D341Med (cell line): Measurements from ENCODE around the gene ZNF90.
"Not testable (repeated sequence)": the region's sequence is repeated elsewhere in the genome, so short reads cannot be mapped to it uniquely, and the experiment has no call there.

Source experiments
- DNase-seq: peaks from one replicate; pipeline ENCODE4 v3.0.0; 2012; ENCODE audit warnings: low spot score

The ZNF90 gene

DNA sequence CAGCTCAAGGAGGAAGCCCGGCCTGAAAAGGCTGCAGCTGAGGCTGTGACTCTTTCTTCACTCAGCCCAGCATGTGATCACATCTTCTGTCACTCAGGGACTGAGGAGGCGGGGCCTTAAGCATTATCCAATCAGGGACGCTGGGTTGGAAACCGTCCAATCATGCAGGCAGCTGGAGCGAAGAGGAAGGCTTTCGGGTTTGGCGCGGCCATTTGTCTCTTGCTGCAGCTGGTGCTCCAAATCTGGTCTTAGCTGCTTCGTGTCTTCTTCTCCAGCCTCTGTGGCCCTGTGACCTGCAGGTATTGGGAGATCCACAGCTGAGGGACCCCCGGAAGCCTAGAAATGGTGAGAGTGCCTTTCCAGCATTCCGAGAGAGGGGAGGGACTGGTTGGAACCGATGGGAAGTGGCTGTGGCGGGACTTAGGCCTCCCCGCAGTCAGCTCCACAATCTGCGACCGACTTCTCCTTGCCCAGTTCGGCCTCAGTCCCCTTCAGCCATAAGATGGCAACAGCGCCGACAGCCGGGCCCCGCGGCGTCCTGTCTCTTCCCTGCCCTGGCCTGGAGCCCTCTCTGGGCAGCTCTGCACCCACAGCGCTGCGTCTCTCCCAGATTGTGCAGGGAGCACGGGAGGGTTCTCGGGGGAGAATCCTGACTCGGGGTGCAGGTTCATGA, at the start of gene ZNF90:
TSS of gene ZNF90 (plus strand) at position 210 of the 673 bp plus-strand sequence. CDS start at position 343, 133 bp downstream.
- DNase-seq: peak; percentile 77

DNA sequence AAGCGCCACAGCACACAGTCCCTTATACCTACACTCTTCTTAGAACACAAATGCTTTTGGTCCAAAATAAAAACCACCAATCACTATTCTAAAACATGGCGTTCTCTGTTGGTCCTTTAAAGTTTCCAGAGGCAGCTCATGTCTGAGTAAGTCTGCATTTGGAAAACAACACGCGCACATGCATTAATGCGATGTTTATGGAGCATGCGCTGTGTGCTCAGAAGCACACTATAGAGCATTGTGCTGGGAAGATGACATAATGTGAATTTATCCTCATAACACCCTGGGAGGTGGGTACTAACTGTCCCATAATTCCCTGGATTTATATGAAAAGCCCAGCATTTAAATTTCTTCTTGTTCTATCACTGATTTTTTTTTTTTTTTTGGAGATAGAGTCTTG, 49.2 kb upstream of the ZNF90 start:
- no peak for DNase-seq

DNA sequence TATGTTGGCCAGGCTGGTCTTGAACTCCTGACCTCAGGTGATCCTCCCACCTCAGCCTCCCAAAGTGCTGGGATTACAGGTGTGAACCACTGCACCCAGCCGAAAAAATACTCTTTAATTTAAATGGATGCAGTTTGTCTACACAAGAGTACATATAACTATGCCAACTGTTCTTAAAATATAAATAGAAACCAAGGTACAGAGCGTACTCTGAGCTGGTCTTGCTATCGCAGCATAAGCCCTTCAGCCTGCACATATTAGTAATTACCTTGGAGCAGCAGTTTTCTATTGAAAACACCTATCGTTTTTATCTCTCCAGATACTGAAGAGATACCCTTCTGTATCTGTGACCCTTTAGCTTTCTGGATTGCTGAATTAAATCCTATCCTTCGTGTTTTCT, 41.9 kb upstream of the ZNF90 start:
- no peak for DNase-seq

DNA sequence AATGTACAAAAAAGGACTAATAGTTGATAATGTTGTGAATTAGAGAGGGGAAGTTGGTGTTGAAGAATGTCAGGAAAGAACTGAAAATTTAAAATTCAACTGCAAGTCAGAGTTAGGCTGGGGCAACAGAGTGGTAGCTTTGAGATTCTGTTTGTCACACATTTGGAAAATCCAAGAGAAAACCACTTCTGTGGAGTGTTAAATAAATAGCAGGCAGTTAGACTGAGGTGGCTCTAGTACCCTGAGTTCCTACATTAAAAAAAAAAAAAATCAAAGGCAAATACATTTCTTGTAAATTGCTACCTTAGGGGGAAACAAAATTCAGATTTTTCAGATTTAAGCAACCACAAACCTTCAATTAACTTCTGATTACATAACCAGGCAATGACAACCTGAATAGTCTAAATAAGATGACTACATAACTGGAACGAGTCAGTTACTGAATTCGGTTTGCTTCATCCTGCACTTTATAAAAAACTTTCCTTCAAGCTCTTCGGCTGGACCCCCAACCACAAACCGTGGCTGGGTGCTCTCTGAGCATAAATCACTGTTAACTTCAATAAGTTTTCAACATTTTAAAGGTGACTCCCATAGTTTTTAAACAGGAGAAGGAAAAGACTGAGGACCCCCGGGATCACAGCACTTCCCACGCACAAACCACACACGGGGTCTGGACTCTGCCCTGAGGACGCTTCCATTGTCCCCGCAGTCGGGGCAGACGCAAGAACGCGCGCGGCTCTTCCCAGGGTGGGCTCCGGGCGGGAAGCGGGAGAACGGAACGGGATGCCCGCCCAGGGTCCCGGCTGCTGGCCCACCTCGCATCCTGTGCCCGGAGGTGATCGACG, 39.2 kb upstream of the ZNF90 start:
- no peak for DNase-seq

DNA sequence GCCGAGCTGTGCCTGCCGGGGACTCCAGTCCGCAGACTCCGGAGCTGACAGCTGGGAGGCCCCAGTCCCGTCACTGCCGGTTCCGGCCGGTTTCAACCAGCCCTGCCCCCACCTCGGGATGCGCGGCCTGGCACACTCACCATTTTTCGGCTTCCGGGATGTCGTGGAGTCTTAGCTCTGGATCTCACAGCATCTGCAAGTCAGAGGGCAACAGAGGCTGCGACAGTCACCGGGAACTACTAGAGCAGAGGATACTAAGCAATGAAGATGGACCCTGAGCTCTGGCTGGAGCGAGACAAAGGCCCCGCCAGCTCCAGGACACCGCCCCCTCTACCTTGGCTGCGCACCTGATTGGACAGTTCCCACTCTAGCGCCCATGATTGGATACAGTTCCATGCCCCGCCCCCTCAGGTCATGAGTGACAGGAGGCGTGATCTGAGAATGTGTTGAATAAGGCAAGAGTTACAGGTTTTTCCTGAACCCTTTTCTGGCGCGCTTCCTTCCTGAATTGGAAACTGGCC, 38.5 kb upstream of the ZNF90 start, which contains the start of gene ZNF682:
TSS of gene ZNF682 (minus strand) at position 303 of the 521 bp plus-strand sequence. CDS start at position 143, 160 bp downstream.
- peak; percentile 97 for DNase-seq

DNA sequence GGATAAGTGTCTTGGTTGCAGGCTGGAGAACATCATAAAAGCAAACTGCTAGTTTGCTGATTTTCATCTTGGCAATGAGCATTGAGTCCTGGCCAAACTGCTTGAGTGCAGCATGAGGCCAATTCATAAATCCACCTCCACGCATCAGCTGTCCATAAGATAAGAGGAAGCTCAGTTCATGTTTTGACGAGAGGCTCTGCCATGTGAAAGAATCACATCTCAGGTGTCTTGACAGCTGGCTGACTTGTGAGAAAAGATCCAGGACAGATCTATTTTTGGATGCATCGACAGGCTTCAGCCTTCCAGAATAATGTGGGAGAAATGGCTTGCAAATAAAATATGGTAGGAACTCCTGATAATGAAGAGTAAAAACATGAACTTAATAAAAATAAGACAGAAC, 33.1 kb upstream of the ZNF90 start:
- no peak for DNase-seq

DNA sequence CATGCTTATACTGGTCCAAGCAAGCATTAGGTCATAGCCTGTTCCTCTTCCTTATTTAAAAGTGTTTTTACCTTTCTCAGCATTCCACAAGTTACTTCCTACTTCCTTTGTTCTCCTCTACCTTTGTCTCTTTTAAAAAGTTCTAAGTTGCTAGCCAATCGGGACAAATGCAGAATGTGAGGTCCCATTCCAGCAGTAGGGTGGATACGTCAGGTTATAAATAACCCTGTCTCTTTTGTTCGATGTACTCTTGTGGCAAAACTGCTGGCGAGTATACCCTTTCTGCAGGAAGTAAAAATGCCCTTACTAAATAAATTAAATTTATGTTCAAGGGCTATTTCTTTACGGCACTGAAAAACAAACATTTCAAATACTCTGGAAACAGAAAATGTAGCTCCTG, 32.1 kb upstream of the ZNF90 start:
- DNase-seq: not testable (repeated sequence)

DNA sequence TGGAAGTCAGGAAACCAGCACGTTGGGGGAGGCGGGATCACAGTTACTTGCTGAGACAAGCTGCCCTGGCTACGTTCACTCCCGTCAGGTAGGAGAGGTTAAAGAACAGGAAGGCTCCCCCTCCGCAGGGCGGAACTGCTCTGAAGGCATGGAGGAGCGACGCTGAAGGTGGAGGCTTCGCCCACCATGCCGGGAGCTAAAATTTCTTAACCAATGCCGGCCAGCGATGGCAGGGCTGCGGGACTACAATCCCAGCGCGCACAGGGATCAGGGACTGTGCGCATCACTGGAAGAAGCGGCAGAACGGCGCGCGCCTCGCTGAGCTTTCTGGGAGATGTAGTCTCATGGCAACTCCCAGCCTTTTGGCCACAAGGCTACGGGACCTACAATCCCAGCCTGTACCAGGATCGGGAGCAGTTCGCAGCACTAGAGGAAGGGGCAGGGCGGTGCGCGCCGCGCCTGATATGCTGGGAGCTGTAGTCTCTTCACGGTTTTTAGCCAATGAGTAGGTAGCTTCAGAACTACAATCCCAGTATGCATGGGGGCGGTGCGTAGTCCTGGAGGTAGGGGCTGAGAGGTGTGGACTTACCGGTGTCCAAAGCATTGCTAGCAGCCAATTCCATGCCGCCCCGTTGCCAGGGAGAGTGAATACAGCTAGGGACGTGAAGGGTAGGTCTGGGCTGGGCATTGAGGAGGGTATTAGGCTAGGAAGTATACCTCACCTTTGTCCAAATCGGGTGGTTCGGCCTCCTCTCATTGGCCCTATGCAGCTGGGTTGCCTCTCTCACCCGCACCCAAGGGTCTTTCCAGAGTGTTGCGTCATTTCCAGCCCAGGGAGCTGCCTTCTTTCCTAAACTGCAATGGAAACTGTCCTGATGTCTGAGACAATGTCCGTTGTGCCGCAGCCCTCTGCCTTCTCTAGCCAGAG, 25.7 kb upstream of the ZNF90 start:
- DNase-seq: peak; percentile 89

DNA sequence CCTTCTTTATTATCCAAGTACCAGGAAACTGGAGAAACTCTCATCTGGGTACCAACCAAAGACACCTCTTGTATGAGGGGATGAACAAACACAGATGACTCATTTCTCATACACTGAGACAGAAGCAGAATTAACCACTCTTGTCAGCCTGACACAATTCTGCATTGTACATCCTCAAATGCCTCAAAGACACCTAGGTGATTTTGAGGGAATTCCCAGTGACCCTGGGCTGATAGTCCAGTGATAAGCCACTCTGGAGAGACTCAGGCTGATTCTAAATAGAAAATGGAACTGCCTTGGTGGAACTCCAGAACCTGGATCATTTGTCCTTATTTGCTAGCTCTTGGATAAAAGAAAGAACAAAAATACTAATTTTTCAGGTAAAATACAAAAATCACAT, 19.1 kb upstream of the ZNF90 start:
- not testable (repeated sequence) for DNase-seq

DNA sequence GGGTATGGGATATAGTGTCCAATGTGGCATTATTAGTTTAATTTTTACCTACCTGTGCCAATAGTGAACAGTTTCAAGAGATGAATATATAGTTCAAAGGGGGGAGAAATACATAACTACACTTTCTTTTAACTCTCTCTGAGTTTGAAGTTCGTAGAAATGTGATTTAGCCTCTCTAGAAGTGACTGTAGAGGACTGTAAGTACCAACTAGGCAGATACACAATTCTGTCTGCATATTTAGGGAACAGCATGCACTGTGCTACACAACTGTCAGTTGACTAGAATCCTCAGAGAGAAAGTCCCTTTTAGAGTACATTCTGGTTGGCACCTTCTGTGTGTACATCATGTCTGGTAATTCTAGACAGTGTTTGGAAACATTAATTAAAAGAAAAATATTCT, 17.5 kb upstream of the ZNF90 start:
- no peak for DNase-seq

DNA sequence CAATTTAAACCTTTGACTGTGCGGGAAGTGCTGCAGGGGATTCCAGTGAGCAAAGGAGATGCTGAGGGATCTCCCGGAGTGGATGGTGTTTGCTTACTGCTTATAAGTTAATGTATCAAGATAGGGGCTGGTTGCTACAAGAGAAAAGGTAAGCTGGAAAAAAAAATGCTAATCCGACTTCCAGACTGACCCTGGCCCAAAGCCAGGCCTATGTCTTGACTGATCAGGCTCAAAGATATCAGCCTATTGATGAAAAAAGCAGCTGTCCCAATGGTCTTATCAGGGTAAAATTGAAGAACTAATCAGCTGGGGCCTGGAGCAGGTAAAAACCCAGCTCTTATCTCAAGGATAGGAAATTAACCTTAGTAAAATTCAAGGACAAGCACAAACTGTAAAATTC, 10.9 kb upstream of the ZNF90 start:
- DNase-seq: no peak

DNA sequence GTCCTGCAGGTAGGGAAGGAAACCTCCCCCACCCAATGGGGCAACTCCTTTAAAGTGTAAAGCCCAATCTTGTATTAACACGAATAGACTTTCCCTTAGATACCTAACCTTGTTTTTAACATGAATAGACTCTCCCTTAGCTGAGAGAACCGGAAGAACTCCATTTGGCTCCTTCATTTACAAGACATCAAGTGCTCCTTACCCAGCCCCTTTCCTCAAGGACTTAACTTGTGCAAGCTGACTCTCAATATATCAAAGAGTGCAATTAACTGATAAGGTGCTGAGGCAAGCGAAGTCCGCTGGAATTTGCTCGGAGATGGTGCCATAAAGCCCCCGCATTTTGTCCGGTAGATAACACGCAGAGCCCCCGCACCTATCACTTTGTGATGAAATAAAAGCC, 9.9 kb upstream of the ZNF90 start:
- no peak for DNase-seq

DNA sequence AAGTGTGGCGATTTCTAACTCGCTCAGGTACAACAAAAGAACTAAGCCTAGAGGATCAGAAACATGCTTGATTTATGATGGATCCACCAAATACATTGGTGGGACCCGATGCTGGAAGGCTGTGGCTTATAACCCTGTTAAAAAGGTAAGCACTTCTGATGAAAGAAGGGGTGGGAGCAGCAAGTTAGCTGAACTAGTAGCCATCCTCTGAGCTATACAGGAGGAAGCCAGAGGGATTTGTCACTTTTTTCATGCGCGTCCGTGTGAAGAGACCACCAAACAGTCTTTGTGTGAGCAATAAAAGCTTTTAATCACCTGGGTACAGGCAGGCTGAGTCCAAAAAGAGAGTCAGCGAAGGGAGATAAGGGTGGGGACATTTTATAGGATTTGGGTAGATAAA, 9.2 kb upstream of the ZNF90 start:
- DNase-seq: not testable (repeated sequence)

DNA sequence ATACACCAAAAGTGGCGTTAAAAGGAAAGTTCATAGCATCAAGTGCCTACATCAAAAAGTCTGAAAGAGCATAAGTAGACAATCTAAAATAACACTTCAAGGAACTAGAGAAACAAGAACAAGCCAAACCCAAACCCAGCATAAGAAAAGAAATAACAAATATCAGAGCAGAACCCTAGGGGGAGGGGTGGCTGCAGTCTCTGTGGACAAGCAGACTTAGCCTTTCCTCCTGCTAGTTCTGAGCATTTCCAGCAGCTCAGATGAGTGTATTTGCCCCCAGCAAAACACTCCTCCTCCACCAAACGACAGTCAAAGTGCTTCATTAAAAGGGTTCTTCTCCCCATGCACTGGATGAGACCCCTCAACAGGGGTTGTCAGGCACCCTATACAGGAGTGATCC, 7.1 kb upstream of the ZNF90 start:
- DNase-seq: no peak

DNA sequence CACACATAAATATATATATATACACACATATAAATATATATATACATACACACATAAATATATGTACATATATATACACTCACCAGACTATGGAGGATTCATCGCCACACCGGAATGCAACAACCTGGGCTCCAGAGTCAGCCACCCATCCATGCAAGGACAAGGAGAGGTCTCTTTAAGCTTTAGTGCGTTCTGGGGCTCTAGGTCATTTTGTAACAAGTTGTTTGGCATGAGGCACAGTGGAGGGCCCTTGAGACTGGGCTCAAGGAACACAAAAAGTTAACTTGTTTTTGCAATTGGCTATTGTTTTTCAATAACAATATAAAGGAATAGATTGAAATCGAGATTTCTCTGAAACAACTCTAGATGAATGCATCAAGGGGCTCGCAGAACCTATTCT, 4.9 kb upstream of the ZNF90 start:
- no peak for DNase-seq

DNA sequence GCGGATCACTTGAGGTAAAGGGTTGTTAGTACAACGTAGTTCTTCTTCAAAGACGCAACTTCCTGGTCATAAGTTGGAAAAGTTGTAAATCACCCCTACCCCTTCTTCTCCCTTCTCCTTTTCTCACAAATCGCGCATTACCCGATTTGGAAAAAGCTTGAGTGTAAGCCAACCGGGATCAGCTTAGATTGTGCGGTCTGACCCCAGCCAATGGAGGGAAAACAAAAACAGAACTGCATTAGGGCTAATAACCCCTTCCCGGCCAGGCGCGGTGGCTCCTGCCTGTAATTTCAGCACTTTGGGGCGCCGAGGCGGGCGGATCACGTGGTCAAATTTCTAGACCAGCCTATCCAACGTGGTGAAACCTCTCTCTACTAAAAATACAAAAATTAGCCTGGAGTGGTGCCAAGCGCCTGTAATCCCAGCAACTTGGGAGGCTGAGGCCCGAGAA, 806 bp downstream of the ZNF90 start:
- peak; percentile 21 for DNase-seq

DNA sequence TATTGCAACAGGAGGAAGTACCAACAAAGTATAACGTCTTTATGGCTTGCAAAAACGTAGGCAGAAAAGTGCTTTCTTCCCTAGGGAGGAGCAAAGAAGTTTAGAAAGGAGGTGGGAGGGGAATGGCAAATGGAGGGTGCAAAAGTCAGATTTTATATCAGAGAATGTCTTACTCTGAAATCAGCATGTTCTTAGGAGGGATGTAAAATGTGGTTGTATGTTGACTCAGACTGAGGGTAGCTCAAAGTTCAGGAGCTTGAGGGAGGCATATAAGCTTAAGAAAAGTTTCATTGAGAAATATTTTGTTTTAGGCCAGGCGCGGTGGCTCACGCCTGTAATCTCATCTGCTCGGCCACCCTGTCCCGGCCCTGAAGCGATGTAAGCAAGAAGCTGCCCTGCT, 1.7 kb downstream of the ZNF90 start:
- DNase-seq: no peak

DNA sequence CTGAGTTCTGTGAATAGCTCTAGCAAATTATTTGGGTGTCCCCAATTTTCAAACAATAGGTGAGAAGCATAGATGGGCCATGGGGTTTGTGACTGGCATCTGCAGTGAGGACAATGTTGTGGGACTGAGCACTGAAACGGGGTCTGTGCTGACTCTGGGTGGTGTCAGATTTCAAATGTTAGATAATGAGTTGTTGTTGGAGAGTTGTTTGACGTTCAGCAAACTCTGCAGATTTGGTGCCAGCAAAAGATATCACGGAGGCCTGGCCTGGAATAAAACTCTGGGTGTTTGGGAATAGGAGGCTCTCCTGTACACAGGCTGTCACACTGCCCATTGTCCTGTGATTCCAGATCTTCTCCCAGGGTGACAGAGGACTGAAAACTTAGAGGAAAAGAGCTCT, 2.9 kb downstream of the ZNF90 start:
- no peak for DNase-seq

DNA sequence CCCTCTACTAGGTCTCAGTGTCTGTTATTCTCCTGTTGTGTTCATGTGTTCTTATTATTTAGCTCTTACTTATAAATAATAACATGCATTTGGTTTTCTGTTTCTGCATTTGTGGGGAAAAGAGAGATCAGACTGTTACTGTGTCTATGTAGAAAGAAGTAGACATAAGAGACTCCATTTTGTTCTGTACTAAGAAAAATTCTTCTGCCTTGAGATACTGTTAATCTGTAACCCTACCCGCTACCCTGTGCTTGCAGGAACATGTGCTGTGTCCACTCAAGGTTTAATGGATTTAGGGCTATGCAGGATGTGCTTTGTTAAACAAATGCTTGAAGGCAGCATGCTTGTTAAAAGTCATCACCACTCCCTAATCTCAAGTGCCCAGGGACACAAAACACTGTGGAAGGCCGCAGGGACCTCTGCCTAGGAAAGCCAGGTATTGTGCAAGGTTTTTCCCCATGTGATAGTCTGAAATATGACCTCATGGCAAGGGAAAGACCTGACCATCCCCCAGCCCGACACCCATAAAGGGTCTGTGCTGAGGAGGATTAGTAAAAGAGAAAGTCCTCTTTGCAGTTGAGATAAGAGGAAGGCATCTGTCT, 4.5 kb downstream of the ZNF90 start:
- DNase-seq: not testable (repeated sequence)

DNA sequence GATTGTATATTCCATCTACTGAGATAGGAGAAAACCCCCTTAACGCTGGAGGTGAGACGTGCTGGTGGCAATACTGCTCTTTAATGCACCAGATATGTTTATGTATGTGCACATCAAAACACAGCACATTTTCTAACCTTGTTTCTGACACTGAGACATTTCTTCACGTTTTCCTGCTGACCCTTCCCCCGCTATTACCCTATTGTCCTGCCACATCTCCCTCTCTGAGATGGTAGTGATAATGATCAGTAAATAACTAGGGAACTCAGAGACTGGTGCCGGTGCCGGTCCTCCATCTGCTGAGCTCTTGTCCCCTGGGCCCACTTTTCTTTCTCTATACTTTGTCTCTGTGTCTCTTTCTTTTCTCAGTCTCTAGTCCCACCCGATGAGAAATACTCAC, 5.1 kb downstream of the ZNF90 start:
- DNase-seq: peak; percentile 23

DNA sequence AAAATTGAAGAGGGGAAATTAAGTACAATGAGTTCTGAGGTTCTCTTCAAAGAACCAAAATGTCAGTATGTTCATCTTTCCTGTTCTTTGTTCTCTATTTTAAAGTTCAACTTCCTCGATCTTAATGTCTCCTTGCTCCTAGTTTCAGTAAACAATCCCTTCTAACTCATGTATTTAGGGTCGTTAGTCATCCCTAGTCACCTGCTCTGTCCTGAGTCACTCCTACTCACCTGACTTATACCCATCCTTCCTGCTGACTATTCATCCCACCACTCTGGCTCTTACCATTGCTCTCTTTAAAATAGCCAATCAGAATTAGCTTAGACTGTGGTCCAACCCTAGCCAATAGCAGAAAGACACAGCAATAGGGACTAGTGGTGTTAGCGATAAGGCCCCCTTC, 24.3 kb downstream of the ZNF90 start:
- DNase-seq: no peak
